ENCODE measurements around the gene QKI.
"Not testable (repeated sequence)": the region's sequence is repeated elsewhere in the genome, so short reads cannot be mapped to it uniquely, and the experiment has no call there.

Gene QKI

DNA sequence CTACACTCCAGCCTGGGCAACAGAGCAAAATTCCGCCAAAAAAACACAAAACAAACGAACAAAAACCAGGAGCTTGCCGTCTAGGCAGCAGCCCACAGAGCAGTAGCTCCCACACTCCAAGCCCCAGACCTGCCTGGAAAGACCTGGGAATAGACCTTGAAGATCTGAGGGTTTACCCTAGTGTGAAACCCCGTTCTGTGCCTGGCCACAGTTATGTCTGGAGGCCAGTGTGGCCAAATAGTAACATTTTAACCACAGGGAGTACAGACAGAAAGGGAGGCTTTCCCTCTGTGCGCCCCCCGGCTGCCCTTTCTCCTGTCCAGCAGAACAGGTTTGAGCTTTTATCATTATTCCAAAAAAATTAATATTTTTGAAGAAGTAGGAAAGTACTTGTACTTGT is 172.4 kb downstream of the QKI start:
- Histone ChIP-seq H3K27ac (no peak overlapping the region), H3K4me1 (no peaks in the 10 kb centered on the region), H3K27me3 (no peaks in the 10 kb centered on the region), H3K4me3 (no peak overlapping the region), H4K20me1 (no peaks in the 10 kb centered on the region), H3K4me2 (no peak overlapping the region), H3K9me3 (peaks cover 25% of the 10 kb centered on the region), H3K9ac (no peak overlapping the region), H3K36me3 (no peaks in the 10 kb centered on the region)
- TF ChIP-seq Cebpa-rat (IDR thresholded peaks at IDR 0.05): no peak

DNA sequence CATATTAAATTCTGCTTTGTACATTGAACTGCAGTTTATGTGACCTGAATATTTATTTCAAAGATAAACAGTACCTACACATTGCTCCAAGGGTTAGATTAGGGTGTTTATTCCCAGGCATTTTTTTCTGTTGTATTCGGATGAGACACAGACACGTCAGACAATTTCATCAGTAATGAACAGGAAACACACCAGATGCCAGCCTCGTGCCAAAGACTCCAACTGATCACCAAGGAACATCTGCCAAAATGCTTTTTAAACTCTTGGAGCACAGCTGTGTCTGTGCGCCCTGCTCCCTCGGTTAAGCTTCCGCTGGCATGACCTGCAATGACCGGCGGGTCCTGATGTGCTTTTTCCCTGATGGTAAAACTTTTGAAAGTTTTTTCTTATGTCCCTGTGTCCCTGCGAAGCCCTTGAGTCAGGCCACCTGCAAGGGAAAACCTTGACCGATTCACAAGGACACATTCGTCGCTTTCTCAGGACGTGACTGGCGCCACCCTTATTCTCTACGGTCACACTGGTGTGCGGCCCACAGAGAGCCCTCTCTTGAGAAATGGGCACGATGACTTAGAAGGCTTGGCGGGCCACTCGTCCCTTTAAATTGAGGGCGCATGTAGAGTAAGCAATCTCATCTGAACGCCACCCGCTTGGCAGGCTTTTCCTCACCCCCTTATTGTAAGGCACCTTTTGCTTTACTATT is 173.9 kb downstream of the QKI start:
- no peaks in the 10 kb centered on the region for H3K36me3 ChIP-seq
- no peak overlapping the region for H3K4me2 ChIP-seq
- no peaks in the 10 kb centered on the region for H4K20me1 ChIP-seq
- H3K9me3 ChIP-seq: peaks cover 38% of the 10 kb centered on the region
- H3K27ac ChIP-seq: no peak overlapping the region
- H3K27me3 ChIP-seq: no peaks in the 10 kb centered on the region
- no peak overlapping the region for H3K4me3 ChIP-seq
- no peaks in the 10 kb centered on the region for H3K4me1 ChIP-seq
- TF ChIP-seq Cebpa-rat (IDR thresholded peaks at IDR 0.05): no peak
- H3K9ac ChIP-seq: no peak overlapping the region

DNA sequence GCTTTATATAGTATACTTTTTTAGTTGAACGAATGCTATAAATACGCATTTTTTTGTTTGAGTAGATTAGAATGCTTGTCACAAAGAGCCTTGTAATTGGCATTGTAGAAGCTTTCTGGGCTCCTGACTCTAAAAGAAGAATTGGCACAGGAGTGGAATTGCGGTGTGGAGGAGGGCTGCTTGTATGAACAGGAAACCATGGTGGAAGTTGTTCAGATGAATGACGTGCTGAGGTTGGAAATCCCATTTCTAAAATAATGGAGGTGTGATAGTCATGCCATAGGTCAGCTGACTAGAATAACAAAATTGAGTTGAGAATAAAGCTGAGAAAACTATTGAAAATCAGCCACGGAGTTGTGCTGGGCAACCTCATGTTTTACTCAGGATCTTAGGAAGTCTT is 174.9 kb downstream of the QKI start:
- H3K4me1 ChIP-seq: no peaks in the 10 kb centered on the region
- H3K9me3 ChIP-seq: peaks cover 41% of the 10 kb centered on the region
- no peak overlapping the region for H3K27ac ChIP-seq
- no peak overlapping the region for H3K4me3 ChIP-seq
- H3K27me3 ChIP-seq: no peaks in the 10 kb centered on the region
- no peak overlapping the region for H3K4me2 ChIP-seq
- H4K20me1 ChIP-seq: no peaks in the 10 kb centered on the region
- no peak for TF ChIP-seq Cebpa-rat (IDR thresholded peaks at IDR 0.05)
- no peaks in the 10 kb centered on the region for H3K36me3 ChIP-seq
- H3K9ac ChIP-seq: no peak overlapping the region

DNA sequence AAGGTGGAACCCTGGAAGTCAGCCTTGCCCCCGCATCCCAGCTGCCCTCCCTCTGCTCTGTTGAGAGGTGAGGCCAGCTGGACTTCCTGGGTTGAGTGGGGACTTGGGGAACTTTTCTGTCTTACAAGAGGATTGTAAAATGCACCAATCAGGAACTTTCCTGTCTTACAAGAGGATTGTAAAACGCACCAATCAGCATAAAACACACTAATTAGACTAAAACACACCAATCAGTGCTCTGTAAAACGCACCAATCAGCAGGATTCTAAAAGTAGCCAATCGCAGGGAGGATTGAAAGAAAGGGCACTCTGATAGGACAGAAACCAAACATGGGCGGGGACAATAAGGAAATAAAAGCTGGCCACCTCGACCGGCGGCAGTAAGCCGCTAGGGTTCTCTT is 175.6 kb downstream of the QKI start:
- not testable (repeated sequence) for H3K9ac ChIP-seq, H3K27ac ChIP-seq, H3K4me1 ChIP-seq, H3K4me3 ChIP-seq, H3K4me2 ChIP-seq, H3K27me3 ChIP-seq, H4K20me1 ChIP-seq, H3K36me3 ChIP-seq
- H3K9me3 ChIP-seq: peaks cover 41% of the 10 kb centered on the region

DNA sequence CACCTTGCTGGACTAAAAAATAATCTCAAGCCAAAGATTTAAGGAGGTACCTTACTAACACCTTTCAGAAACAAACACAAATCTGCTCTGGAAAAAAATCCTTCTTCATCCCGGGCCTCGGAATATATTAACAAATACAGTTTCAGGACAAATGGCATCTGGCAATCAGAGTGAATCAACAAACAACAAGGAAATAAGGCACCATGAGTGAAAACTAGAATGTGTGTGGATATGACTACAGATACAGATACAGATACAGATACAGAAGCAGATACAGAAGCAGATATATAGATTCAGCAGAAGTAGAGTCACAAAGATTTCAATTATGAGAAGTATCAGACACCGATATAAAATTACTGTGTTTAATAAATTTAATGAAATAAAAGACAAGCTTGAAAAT is 178.4 kb downstream of the QKI start:
- H3K9ac ChIP-seq: no peak overlapping the region
- H3K27ac ChIP-seq: no peak overlapping the region
- H3K9me3 ChIP-seq: peaks cover 41% of the 10 kb centered on the region
- H3K4me2 ChIP-seq: no peak overlapping the region
- H3K36me3 ChIP-seq: no peaks in the 10 kb centered on the region
- no peak overlapping the region for H3K4me3 ChIP-seq
- no peaks in the 10 kb centered on the region for H3K4me1 ChIP-seq
- H3K27me3 ChIP-seq: no peaks in the 10 kb centered on the region
- H4K20me1 ChIP-seq: no peaks in the 10 kb centered on the region
- TF ChIP-seq Cebpa-rat (IDR thresholded peaks at IDR 0.05): no peak

DNA sequence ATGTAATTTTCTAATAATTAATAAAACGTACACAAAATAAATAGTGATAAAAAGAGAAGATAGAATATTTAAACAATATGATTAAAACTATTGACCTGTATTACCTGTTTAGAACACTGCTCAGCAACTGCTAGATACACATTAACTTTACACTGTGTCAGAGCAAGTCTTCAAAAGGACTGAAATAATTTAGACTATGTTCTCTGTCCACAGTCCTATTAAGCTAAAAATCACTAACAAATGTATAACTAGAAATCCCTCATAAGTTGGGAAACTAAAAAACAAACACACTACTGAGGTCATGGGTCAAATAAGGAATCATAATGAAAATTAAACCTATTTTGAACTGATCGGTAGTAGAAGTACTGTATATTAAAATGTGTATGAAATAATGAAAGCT is 181.7 kb downstream of the QKI start:
- no peak for TF ChIP-seq Cebpa-rat (IDR thresholded peaks at IDR 0.05)
- no peak overlapping the region for H3K4me3 ChIP-seq
- H3K4me1 ChIP-seq: no peaks in the 10 kb centered on the region
- no peak overlapping the region for H3K27ac ChIP-seq
- H3K36me3 ChIP-seq: no peaks in the 10 kb centered on the region
- H3K27me3 ChIP-seq: no peaks in the 10 kb centered on the region
- H4K20me1 ChIP-seq: no peaks in the 10 kb centered on the region
- no peak overlapping the region for H3K9ac ChIP-seq
- H3K4me2 ChIP-seq: no peak overlapping the region
- H3K9me3 ChIP-seq: peaks cover 22% of the 10 kb centered on the region

DNA sequence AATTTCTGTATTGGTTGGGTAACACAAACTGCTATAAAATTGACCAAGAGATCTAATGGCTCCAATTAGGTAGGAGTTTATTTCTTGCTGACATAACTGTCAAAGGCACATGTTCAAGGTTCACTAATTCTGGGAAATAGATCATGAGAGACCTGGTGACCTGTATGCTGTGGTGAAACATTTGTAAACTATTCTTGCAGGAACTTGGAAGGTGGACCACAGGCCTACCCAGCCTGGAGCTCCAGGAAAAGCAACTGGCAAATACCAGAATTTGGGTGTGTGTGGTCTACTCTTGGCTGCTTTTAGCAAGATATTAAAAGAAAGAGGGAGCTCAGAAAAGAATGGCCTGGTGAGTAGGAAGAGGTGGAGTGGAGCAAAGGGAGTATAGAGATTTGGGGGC is 184.6 kb downstream of the QKI start:
- no peak for TF ChIP-seq Cebpa-rat (IDR thresholded peaks at IDR 0.05)
- Histone ChIP-seq H3K9me3 (no peaks in the 10 kb centered on the region), H3K27me3 (no peaks in the 10 kb centered on the region), H3K4me2 (no peak overlapping the region), H3K9ac (no peak overlapping the region), H3K27ac (no peak overlapping the region), H4K20me1 (no peaks in the 10 kb centered on the region), H3K4me3 (no peak overlapping the region), H3K36me3 (no peaks in the 10 kb centered on the region), H3K4me1 (no peaks in the 10 kb centered on the region)

DNA sequence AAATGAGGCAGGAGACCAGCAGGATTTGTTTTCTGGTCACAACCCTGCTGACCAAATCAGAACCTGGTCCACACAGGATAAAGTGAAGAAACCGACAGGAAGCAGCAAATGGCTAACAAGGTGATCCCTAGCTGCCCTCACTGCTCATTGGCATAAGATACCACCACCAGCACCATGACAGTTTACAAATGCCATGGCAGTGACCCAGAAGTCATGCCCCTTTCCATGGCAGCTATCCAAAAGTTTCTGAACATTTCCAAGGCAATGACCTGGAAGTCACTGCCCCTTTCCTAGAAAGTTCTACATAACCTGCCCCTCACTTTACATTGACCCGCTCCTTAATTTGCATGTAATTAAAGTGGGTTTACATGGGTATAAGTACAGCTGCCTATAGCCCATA is 185.2 kb downstream of the QKI start:
- no peak for TF ChIP-seq Cebpa-rat (IDR thresholded peaks at IDR 0.05)
- H3K4me3 ChIP-seq: no peak overlapping the region
- no peak overlapping the region for H3K27ac ChIP-seq
- no peak overlapping the region for H3K9ac ChIP-seq
- no peaks in the 10 kb centered on the region for H3K9me3 ChIP-seq
- no peak overlapping the region for H3K4me2 ChIP-seq
- no peaks in the 10 kb centered on the region for H3K27me3 ChIP-seq
- H3K4me1 ChIP-seq: no peaks in the 10 kb centered on the region
- no peaks in the 10 kb centered on the region for H3K36me3 ChIP-seq
- no peaks in the 10 kb centered on the region for H4K20me1 ChIP-seq

DNA sequence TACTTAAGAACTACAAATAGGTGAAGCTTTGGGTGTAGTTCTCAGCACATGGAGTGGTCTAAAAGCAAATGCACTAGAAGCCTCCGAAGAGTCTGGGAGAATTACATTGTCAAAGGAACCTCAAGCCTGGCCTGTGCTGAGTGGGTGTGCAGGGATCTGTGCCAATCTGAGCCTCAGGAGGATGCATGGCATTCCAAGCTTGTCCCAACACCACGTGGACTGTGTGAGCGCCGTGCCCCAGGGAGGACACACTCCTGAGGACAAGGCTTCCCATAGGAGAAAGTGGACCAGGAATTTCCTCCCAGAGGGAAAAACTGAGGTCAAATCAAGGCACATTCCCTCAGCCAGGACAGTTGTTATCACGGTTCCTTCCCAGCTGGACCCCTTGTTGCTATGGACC is 185.8 kb downstream of the QKI start:
- Histone ChIP-seq H3K9ac (no peak overlapping the region), H3K4me1 (no peaks in the 10 kb centered on the region), H3K27ac (no peak overlapping the region), H3K36me3 (no peaks in the 10 kb centered on the region), H3K4me2 (no peak overlapping the region), H4K20me1 (no peaks in the 10 kb centered on the region), H3K4me3 (no peak overlapping the region), H3K27me3 (no peaks in the 10 kb centered on the region), H3K9me3 (no peaks in the 10 kb centered on the region)
- no peak for TF ChIP-seq Cebpa-rat (IDR thresholded peaks at IDR 0.05)

DNA sequence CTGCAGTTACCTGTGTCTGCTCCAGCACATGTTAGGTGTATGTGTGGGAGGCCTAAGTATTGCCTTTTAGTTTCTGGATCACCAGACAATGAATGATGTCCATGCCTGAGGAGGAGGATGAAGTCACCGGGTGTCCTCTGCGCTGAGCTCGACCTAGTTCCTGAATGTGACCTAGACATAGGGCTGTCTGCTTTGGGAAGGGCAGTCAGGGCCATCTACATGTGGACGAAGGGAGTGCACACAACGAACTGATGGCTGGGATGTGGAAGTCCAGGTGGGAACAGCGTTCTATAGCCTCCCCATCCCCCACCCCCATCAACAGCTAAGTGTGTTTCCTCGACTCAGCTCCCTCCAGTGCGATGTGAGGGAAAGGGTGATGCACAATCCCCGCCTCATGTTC is 186.3 kb downstream of the QKI start:
- H3K4me2 ChIP-seq: no peak overlapping the region
- H3K9me3 ChIP-seq: no peaks in the 10 kb centered on the region
- no peak overlapping the region for H3K4me3 ChIP-seq
- no peak overlapping the region for H3K27ac ChIP-seq
- no peaks in the 10 kb centered on the region for H4K20me1 ChIP-seq
- H3K9ac ChIP-seq: no peak overlapping the region
- TF ChIP-seq Cebpa-rat (IDR thresholded peaks at IDR 0.05): no peak
- no peaks in the 10 kb centered on the region for H3K4me1 ChIP-seq
- no peaks in the 10 kb centered on the region for H3K36me3 ChIP-seq
- no peaks in the 10 kb centered on the region for H3K27me3 ChIP-seq

DNA sequence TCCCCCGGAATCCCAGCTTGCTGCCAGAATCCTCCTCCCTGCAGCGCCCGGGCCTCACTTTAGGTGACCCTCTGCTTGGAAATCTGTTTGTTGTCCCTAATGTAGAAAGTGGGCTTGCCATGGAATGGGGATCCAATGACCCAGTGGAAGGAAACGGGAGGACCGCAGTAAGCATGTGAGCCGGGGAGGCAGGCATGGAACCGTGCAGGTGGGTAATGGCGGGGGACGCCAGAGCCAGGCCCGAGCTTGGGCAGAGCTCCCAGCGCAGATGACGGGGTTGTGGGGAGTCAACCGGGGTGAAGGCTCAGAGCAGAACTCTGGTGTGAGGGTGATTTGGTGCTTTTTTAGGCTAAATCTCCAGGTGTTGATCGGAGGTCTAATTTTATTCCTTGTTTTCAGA is 188.3 kb downstream of the QKI start:
- no peak overlapping the region for H3K4me3 ChIP-seq

More for the DNA sequence above, 188.3 kb downstream of the QKI start:
- H3K27ac ChIP-seq: no peak overlapping the region
- no peaks in the 10 kb centered on the region for H3K4me1 ChIP-seq
- H3K4me2 ChIP-seq: no peak overlapping the region
- no peaks in the 10 kb centered on the region for H3K9me3 ChIP-seq
- H3K36me3 ChIP-seq: no peaks in the 10 kb centered on the region
- H3K9ac ChIP-seq: no peak overlapping the region
- H3K27me3 ChIP-seq: no peaks in the 10 kb centered on the region
- H4K20me1 ChIP-seq: no peaks in the 10 kb centered on the region
- no peak for TF ChIP-seq Cebpa-rat (IDR thresholded peaks at IDR 0.05)

All from BLaER1 (cell line).